ENCODE results near the gene CLCNKB. TPM values are rescaled to one million over a fixed set of nuclear protein-coding genes. Genes with fewer than 3 reads are reported as not detected.

CLCNKB gene
- total and polyA plus RNA-seq, 2 of the 13 experiments (the other 11 are each of a cell fraction or from before 2014, with no cell fraction given) = 0.04 TPM; not detected in 1

DNA sequence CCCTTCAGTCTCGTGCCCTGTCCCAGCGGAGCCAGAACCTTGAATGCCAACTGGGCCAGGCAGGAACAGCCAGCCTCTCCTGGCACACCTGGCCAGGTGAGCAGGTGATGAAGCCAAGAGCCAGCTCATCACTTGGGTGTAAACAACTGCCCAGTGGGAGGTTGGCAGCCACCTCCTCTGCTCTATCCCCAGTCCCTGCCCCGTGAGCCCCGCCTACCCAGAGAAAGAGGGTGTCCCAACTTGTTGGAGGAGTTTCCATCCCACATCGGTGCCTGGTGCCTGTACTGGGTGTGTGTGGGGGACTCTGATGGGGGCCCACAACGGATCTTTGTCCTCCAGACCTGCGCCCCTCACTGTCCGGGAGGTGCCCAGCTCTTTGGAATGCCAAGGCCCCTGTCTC is 47.7 kb downstream of the CLCNKB start (continued):
- TF ChIP-seq, protein P1, sequence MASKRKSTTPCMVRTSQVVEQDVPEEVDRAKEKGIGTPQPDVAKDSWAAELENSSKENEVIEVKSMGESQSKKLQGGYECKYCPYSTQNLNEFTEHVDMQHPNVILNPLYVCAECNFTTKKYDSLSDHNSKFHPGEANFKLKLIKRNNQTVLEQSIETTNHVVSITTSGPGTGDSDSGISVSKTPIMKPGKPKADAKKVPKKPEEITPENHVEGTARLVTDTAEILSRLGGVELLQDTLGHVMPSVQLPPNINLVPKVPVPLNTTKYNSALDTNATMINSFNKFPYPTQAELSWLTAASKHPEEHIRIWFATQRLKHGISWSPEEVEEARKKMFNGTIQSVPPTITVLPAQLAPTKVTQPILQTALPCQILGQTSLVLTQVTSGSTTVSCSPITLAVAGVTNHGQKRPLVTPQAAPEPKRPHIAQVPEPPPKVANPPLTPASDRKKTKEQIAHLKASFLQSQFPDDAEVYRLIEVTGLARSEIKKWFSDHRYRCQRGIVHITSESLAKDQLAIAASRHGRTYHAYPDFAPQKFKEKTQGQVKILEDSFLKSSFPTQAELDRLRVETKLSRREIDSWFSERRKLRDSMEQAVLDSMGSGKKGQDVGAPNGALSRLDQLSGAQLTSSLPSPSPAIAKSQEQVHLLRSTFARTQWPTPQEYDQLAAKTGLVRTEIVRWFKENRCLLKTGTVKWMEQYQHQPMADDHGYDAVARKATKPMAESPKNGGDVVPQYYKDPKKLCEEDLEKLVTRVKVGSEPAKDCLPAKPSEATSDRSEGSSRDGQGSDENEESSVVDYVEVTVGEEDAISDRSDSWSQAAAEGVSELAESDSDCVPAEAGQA (IDR thresholded peaks at IDR 0.05; ENCODE audit: low read depth) = no peak
- TF ChIP-seq, protein P1 (CRISPR knock-in tag; IDR thresholded peaks at IDR 0.05; ENCODE audit: borderline replicate concordance) = no peak

DNA sequence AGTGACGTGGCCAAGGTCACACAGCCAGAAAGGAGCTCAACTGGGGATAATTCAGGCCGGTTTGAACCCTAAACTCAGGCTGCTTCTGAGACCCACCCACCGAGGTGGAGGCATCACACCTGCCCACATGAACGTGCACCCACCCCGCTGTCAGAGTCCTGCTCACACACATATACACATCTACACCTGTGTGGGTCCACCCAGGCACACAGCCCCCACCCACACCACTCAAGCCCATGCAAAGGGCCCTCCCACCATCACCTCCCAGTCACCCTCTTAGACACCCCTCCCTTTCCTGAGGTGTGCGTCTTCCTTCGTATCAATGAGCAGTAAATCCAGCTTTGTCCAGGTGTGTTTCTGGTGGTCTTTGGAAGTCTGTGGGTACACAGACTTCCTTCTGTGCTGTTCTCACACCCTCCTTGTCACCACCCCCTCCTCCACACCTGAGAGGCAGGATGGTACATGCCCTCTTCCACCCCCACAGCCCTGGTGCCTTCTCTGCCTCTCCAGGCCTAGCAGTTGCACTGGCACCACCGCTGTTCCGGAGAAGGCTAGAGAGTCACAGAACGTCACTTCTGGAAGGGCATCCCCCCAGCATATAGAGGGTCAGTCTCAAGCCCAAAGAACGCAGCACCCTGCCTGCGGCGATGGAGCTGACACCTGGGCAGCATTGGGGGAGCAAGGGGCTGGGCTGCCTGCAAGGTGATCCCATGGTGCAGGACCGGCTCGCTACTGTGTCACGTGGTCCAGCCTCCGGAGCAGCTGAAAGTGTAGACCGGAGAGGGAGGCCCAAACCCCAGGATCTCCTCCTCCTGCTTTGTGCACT is 48.7 kb downstream of the CLCNKB start:
- Histone ChIP-seq H3K27me3 (ENCODE audit: control insufficient read depth in 1 of 2, insufficient read depth in 2 of 2, low read length in 2 of 2) (peaks cover 2 to 76% of the 10 kb centered on the region in 2 experiments; a peak in 4 of 5 replicates), H3K79me2 (ENCODE audit: insufficient read depth, low read length) (no peaks in the 10 kb centered on the region), H3K27ac (ENCODE audit: extremely low read length, insufficient read depth, low read length) (no peak overlapping the region), H3K4me1 (ENCODE audit: insufficient read depth, low read length) (peaks cover 62% of the 10 kb centered on the region), H3K4me3 (replicated peaks in 1 of 3; ENCODE audit: insufficient read depth in 1 of 3, low read depth in 2 of 3, low read length in 3 of 3) (peak overlapping the region in 1 of 3 experiments; percentile 35; a peak in 1 of 6 replicates), H3K9me3 (ENCODE audit: low read length) (no peaks in the 10 kb centered on the region), H3K36me3 (replicated peaks in 1 of 2; ENCODE audit: control insufficient read depth in 1 of 2, insufficient read depth in 2 of 2, low read length in 2 of 2) (no peaks in the 10 kb centered on the region), H3K4me2 (ENCODE audit: low read depth, low read length) (peak overlapping the region; percentile 55), H3K9ac (ENCODE audit: insufficient read depth, low read depth, low read length) (no peak overlapping the region), H4K20me1 (ENCODE audit: insufficient read depth, low read length) (no peaks in the 10 kb centered on the region), H2AFZ (ENCODE audit: low read length) (no peak overlapping the region)
- in situ Hi-C loops (cut with HindIII; ENCODE audit: extremely low pct_ligation_motif_present, low pct_unique_long_range_greater_than_20kb) = no loop called here
- 61% methylated on average over 8 of the region's 18 CpGs for WGBS (ENCODE audit: low lambda C conversion rate)
- DNase-seq (ENCODE audit: low spot score) (no peak), FAIRE-seq (no peak), ATAC-seq (peak; percentile 50)
- ChIA-PET CTCF (ENCODE audit: low intra/inter-chr PET ratio, low total read pairs) (no interaction called here), POLR2A (interaction anchor here (1.1 kb wide), 1 partner anchor 28 kb away, joined by 3 read pairs; no protein-coding TSS in a partner anchor)
- no TSS peak for BruUV-seq (replicated peaks)
- intact Hi-C loops (cut with micrococcal nuclease; ENCODE audit: unreplicated experiment) = no loop called here
- TF ChIP-seq, protein P2, sequence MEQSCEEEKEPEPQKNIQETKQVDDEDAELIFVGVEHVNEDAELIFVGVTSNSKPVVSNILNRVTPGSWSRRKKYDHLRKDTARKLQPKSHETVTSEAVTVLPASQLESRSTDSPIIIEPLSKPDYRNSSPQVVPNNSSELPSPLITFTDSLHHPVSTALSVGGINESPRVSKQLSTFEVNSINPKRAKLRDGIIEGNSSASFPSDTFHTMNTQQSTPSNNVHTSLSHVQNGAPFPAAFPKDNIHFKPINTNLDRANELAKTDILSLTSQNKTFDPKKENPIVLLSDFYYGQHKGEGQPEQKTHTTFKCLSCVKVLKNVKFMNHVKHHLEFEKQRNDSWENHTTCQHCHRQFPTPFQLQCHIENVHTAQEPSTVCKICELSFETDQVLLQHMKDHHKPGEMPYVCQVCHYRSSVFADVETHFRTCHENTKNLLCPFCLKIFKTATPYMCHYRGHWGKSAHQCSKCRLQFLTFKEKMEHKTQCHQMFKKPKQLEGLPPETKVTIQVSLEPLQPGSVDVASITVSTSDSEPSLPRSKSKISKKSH (CRISPR knock-in tag; IDR thresholded peaks at IDR 0.05; ENCODE audit: borderline replicate concordance) = 0 out of 2 replicates have a peak, but pooled peaks have one; percentile 46
- TF ChIP-seq ZSCAN29 (CRISPR knock-in tag; conservative IDR thresholded peaks at IDR 0.05) (peak; percentile 96), KLF6 (CRISPR knock-in tag; IDR thresholded peaks at IDR 0.05) (no peak), RAD51 (IDR thresholded peaks at IDR 0.05; ENCODE audit: borderline replicate concordance) (peak; percentile 84; the same call in 1 of the 2 replicates), ZFX (CRISPR knock-in tag; IDR thresholded peaks at IDR 0.05; ENCODE audit: low read depth) (0 out of 2 replicates have a peak, but pooled peaks have one; percentile 28)
- TF ChIP-seq, protein P3, sequence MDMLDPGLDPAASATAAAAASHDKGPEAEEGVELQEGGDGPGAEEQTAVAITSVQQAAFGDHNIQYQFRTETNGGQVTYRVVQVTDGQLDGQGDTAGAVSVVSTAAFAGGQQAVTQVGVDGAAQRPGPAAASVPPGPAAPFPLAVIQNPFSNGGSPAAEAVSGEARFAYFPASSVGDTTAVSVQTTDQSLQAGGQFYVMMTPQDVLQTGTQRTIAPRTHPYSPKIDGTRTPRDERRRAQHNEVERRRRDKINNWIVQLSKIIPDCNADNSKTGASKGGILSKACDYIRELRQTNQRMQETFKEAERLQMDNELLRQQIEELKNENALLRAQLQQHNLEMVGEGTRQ (IDR thresholded peaks at IDR 0.05; ENCODE audit: low read depth, low read length) = peak; percentile 74
- TF ChIP-seq, protein P3 (CRISPR knock-in tag; IDR thresholded peaks at IDR 0.05; ENCODE audit: borderline replicate concordance) = peak; percentile 75; the same call in 1 of the 2 replicates

Measured in HepG2 (cell line).